Stomach (tissue), 4 donors: ENCODE results near the gene F2RL2.

ENCODE experiments used
- EP300 ChIP-seq: sonication (generic); formaldehyde crosslinking; IDR thresholded peaks from one replicate; pipeline ENCODE4 v1.6.1; 2017; ENCODE audit warnings: antibody characterized with exemption
- POLR2A ChIP-seq, 4 donors: fragments of 450-650 bp; IDR thresholded peaks; one replicate each; pipeline ENCODE4 v1.6.1; 2016; ENCODE audit warnings: antibody characterized with exemption in 4 of 4, control low read depth in 2 of 4, mild to moderate bottlenecking in 1 of 4, moderate library complexity in 1 of 4
- TF ChIP-seq, protein P1 (sequence below), 7 experiments: fragments of 450-650 bp in 4 of 7; fragments of 200-600 bp in 3 of 7; sonication (generic) in 3 of 7; IDR thresholded peaks; one replicate each; pipeline ENCODE4 v1.5.1; 2016 to 2019; ENCODE audit warnings: antibody characterized with exemption in 7 of 7, control low read depth in 2 of 7, mild to moderate bottlenecking in 1 of 7

DNA sequence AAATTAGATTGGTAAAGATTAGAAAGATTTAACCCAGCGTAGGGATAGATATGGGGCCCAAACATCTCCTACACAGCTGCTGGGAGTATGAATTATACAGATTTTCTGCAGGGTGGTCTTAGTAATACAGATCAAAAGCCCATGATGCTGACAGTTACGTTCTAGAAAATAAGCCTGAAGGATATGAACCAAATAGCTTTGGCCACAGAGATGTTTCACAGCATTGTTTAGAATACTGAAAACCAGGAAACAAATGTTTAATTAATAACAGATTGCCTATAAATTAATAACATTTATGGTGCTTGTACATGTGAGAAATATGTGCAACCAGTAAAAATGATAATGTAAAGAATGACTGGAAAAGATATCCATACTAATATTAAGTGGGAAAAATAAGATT, 24.7 kb downstream of the F2RL2 start:
- TF ChIP-seq, protein P1, sequence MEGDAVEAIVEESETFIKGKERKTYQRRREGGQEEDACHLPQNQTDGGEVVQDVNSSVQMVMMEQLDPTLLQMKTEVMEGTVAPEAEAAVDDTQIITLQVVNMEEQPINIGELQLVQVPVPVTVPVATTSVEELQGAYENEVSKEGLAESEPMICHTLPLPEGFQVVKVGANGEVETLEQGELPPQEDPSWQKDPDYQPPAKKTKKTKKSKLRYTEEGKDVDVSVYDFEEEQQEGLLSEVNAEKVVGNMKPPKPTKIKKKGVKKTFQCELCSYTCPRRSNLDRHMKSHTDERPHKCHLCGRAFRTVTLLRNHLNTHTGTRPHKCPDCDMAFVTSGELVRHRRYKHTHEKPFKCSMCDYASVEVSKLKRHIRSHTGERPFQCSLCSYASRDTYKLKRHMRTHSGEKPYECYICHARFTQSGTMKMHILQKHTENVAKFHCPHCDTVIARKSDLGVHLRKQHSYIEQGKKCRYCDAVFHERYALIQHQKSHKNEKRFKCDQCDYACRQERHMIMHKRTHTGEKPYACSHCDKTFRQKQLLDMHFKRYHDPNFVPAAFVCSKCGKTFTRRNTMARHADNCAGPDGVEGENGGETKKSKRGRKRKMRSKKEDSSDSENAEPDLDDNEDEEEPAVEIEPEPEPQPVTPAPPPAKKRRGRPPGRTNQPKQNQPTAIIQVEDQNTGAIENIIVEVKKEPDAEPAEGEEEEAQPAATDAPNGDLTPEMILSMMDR (IDR thresholded peaks at IDR 0.05) = no peak
- TF ChIP-seq POLR2A (IDR thresholded peaks at IDR 0.05) (no peak), EP300 (no peak)
